Caco-2 (cell line): Measurements from ENCODE around the gene AMOTL2. TPM values are rescaled to one million over a fixed set of nuclear protein-coding genes. Genes with fewer than 3 reads are reported as not detected.

Source experiments
- BruUV-seq: library from RNA; stranded (reverse); fragments of 400-500 nt; replicated peaks from 2 replicates; lab custom pipeline; 2021; lab: Mats Ljungman, UMichigan
- CTCF ChIA-PET: fragments of 300-600 bp; sonication (Branson Sonifier 250); formaldehyde crosslinking; loops from one replicate; lab custom pipeline; 2022; ENCODE audit warnings: antibody characterized with exemption; lab: Charles Lee
- POLR2A ChIA-PET: fragments of 300-600 bp; sonication (Branson Sonifier 250); formaldehyde crosslinking; loops from one replicate; lab custom pipeline; 2022; ENCODE audit warnings: antibody characterized with exemption; lab: Charles Lee
- DNase-seq, 2 experiments: peaks; one replicate each; pipeline versions ENCODE4 v3.0.0 to v3.0.0-alpha.2; 2020 to 2022
- H3K27me3 ChIP-seq: replicated peaks from 2 replicates; pipeline ENCODE4 v1.6.0; 2011; ENCODE audit warnings: low read length; ENCODE audit not compliant: control insufficient read depth, insufficient read depth
- H3K36me3 ChIP-seq: 2 replicates; pipeline ENCODE4 v1.5.1; 2011; ENCODE audit warnings: low read length; ENCODE audit not compliant: control insufficient read depth, insufficient read depth
- H3K4me1 ChIP-seq: fragments of 250-450 bp; sonication (Bioruptor Pico); 2 replicates; pipeline ENCODE4 v1.5.1; 2020; ENCODE audit warnings: mild to moderate bottlenecking
- H3K4me3 ChIP-seq: 2 replicates; pipeline ENCODE4 v1.5.1; 2011; ENCODE audit warnings: low read depth, mild to moderate bottlenecking, control low read depth, low read length
- H3K9me3 ChIP-seq: fragments of 250-450 bp; sonication (Bioruptor Pico); 2 replicates; pipeline ENCODE4 v1.5.1; 2020; ENCODE audit warnings: mild to moderate bottlenecking, moderate library complexity
- H3K27ac Mint-ChIP-seq: one replicate; pipeline ENCODE4 v1.8.0; 2022; ENCODE audit warnings: mixed read lengths; ENCODE audit not compliant: unreplicated experiment
- H3K27me3 Mint-ChIP-seq: one replicate; pipeline ENCODE4 v1.8.0; 2022; ENCODE audit warnings: mixed read lengths; ENCODE audit not compliant: insufficient read depth, unreplicated experiment
- H3K36me3 Mint-ChIP-seq: one replicate; pipeline ENCODE4 v1.8.0; 2022; ENCODE audit warnings: mild to moderate bottlenecking, mixed read lengths; ENCODE audit not compliant: insufficient read depth, unreplicated experiment
- H3K4me1 Mint-ChIP-seq: one replicate; pipeline ENCODE4 v1.8.0; 2022; ENCODE audit warnings: low read depth, mixed read lengths; ENCODE audit not compliant: unreplicated experiment
- H3K4me3 Mint-ChIP-seq: one replicate; pipeline ENCODE4 v1.8.0; 2022; ENCODE audit warnings: mild to moderate bottlenecking, moderate library complexity, mixed read lengths; ENCODE audit not compliant: unreplicated experiment
- H3K9me3 Mint-ChIP-seq: one replicate; pipeline ENCODE4 v1.8.0; 2022; ENCODE audit warnings: mixed read lengths; ENCODE audit not compliant: unreplicated experiment
- CTCF ChIP-seq, 2 experiments: fragments of 200-600 bp in 1 of 2; IDR thresholded peaks; 1 replicate in 1 of 2; 2 replicates in 1 of 2; pipeline versions ENCODE4 v1.5.1 to v1.8.0; 2011 to 2022; ENCODE audit warnings: antibody characterized with exemption in 1 of 2, control low read depth in 1 of 2, inconsistent platforms in 1 of 2, low read depth in 1 of 2, low read length in 1 of 2, mild to moderate bottlenecking in 1 of 2, moderate library complexity in 1 of 2; ENCODE audit not compliant: insufficient read depth in 1 of 2, severe bottlenecking in 1 of 2, unreplicated experiment in 1 of 2
- intact Hi-C: fragments of 100-400 bp; cut with micrococcal nuclease; formaldehyde crosslinking; loops from one replicate; pipeline ENCODE4 v1.10.0; 2022; ENCODE audit not compliant: unreplicated experiment
- total RNA-seq: library from RNA; stranded (reverse); gene quantifications from 2 replicates; pipeline ENCODE4 v1.2.3, GENCODE V29; 2022

Gene AMOTL2
- total RNA-seq, 1 experiment from 2014 or later: 271 TPM

GRCh38 chr3:134327594-134327975 is 46.7 kb downstream of the AMOTL2 start:
- CTCF ChIA-PET: interaction anchor here (1.4 kb wide), 1 partner anchor 18 kb away, joined by 3 read pairs; no protein-coding TSS in a partner anchor
- no peak for TF ChIP-seq CTCF (IDR thresholded peaks at IDR 0.05; ENCODE audit: insufficient read depth in 1 of 2, low read depth in 1 of 2, low read length in 1 of 2, severe bottlenecking in 1 of 2, unreplicated experiment in 1 of 2)
- peak in 1 of 2 experiments; percentile 62 for DNase-seq
- no peaks in the 10 kb centered on the region for H3K27me3 ChIP-seq
- Mint-ChIP-seq H3K27me3 (no peaks in the 10 kb centered on the region), H3K36me3 (peaks cover 27% of the 10 kb centered on the region), H3K27ac (peak overlapping the region; percentile 95), H3K4me1 (peaks cover 77% of the 10 kb centered on the region), H3K9me3 (no peaks in the 10 kb centered on the region), H3K4me3 (peak overlapping the region; percentile 59)
- peaks cover 81% of the 10 kb centered on the region for H3K4me1 ChIP-seq
- no peaks in the 10 kb centered on the region for H3K36me3 ChIP-seq
- BruUV-seq: TSS peak; percentile 82
- no peak overlapping the region for H3K4me3 ChIP-seq
- H3K9me3 ChIP-seq: no peaks in the 10 kb centered on the region
- POLR2A ChIA-PET: interaction anchor here (0.5 to 1.3 kb wide), 6 partner anchors 23 to 129 kb away, joined by 3 to 7 read pairs (median 4); partner anchors contain the start of gene AMOTL2
- intact Hi-C loops: loop anchor here (1.0 kb wide), 2 partner anchors 17 to 25 kb away; no protein-coding TSS in a partner anchor

GRCh38 chr3:134326760-134327593 is 47.3 kb downstream of the AMOTL2 start:
- no peaks in the 10 kb centered on the region for H3K9me3 Mint-ChIP-seq
- no peak overlapping the region for H3K4me3 ChIP-seq
- H3K4me1 ChIP-seq: peaks cover 75% of the 10 kb centered on the region
- ChIA-PET POLR2A (interaction anchor here (0.5 to 1.3 kb wide), 7 partner anchors 17 to 130 kb away, joined by 3 to 7 read pairs (median 3); partner anchors contain the start of gene AMOTL2), CTCF (interaction anchor here (1.4 kb wide), 1 partner anchor 17 kb away, joined by 3 read pairs; no protein-coding TSS in a partner anchor)
- TF ChIP-seq CTCF (IDR thresholded peaks at IDR 0.05; ENCODE audit: insufficient read depth in 1 of 2, low read depth in 1 of 2, low read length in 1 of 2, severe bottlenecking in 1 of 2, unreplicated experiment in 1 of 2): no peak
- H3K27me3 ChIP-seq: no peaks in the 10 kb centered on the region
- H3K4me3 Mint-ChIP-seq: peak overlapping the region; percentile 59
- BruUV-seq: no TSS peak
- no peaks in the 10 kb centered on the region for H3K9me3 ChIP-seq
- peak; percentile 90 to 93 for DNase-seq
- intact Hi-C loops: loop anchor here (1.0 kb wide), 2 partner anchors 17 to 25 kb away; no protein-coding TSS in a partner anchor
- no peaks in the 10 kb centered on the region for H3K27me3 Mint-ChIP-seq
- H3K4me1 Mint-ChIP-seq: peaks cover 71% of the 10 kb centered on the region
- H3K36me3 Mint-ChIP-seq: peaks cover 27% of the 10 kb centered on the region
- no peaks in the 10 kb centered on the region for H3K36me3 ChIP-seq
- H3K27ac Mint-ChIP-seq: peak overlapping the region; percentile 95

GRCh38 chr3:134326126-134326525 is 48.1 kb downstream of the AMOTL2 start:
- intact Hi-C loops: no loop called here

More at GRCh38 chr3:134326126-134326525, 48.1 kb downstream of the AMOTL2 start:
- Mint-ChIP-seq H3K27me3 (no peaks in the 10 kb centered on the region), H3K4me3 (no peak overlapping the region), H3K4me1 (peaks cover 62% of the 10 kb centered on the region), H3K36me3 (peaks cover 22% of the 10 kb centered on the region), H3K27ac (peak overlapping the region; percentile 95), H3K9me3 (no peaks in the 10 kb centered on the region)
- Histone ChIP-seq H3K36me3 (no peaks in the 10 kb centered on the region), H3K4me1 (peaks cover 66% of the 10 kb centered on the region), H3K4me3 (no peak overlapping the region), H3K9me3 (no peaks in the 10 kb centered on the region), H3K27me3 (no peaks in the 10 kb centered on the region)
- TF ChIP-seq CTCF (IDR thresholded peaks at IDR 0.05; ENCODE audit: insufficient read depth in 1 of 2, low read depth in 1 of 2, low read length in 1 of 2, severe bottlenecking in 1 of 2, unreplicated experiment in 1 of 2): no peak
- ChIA-PET CTCF (no interaction called here), POLR2A (interaction anchor here (0.6 to 1.2 kb wide), 2 partner anchors 16 to 25 kb away, joined by 3 read pairs; no protein-coding TSS in a partner anchor)
- DNase-seq: peak in 1 of 2 experiments; percentile 29
- no TSS peak for BruUV-seq
